ENCODE results near the gene GPR35.

GPR35 gene

GRCh38 chr2:240589375-240589774, 35.9 kb upstream of the GPR35 start:
- no peak for DNase-seq

GRCh38 chr2:240589850-240590525, 35.3 kb upstream of the GPR35 start:
- DNase-seq = no peak

- DNase-seq = no peak
Observed at GRCh38 chr2:240590681-240591111, 34.6 kb upstream of the GPR35 start.

GRCh38 chr2:240591226-240591625, 34.1 kb upstream of the GPR35 start:
- DNase-seq = no peak

- DNase-seq = no peak
Observed at GRCh38 chr2:240591784-240592183, 33.5 kb upstream of the GPR35 start.

GRCh38 chr2:240593026-240593702, 32.1 kb upstream of the GPR35 start:
- no peak for DNase-seq

GRCh38 chr2:240593703-240594451, 31.4 kb upstream of the GPR35 start:
- no peak for DNase-seq

- no peak for DNase-seq
Observed at GRCh38 chr2:240594511-240595380, 30.5 kb upstream of the GPR35 start.

- DNase-seq = peak in 1 of 2 donors; percentile 9
Observed at GRCh38 chr2:240595381-240596079, 29.8 kb upstream of the GPR35 start.

- DNase-seq = no peak
Observed at GRCh38 chr2:240596080-240596460, 29.2 kb upstream of the GPR35 start.

- no peak for DNase-seq
Observed at GRCh38 chr2:240596491-240596931, 28.8 kb upstream of the GPR35 start.

GRCh38 chr2:240597054-240597418, 28.2 kb upstream of the GPR35 start:
- DNase-seq = no peak

- no peak for DNase-seq
Observed at GRCh38 chr2:240597419-240598181, 27.7 kb upstream of the GPR35 start.

- DNase-seq = no peak
Observed at GRCh38 chr2:240598311-240598911, 26.9 kb upstream of the GPR35 start.

GRCh38 chr2:240599141-240599583, 26.1 kb upstream of the GPR35 start:
- no peak for DNase-seq

- no peak for DNase-seq
Observed at GRCh38 chr2:240600451-240600961, 24.8 kb upstream of the GPR35 start.

GRCh38 chr2:240601061-240601830, 24.0 kb upstream of the GPR35 start:
- no peak for DNase-seq

- DNase-seq = no peak
Observed at GRCh38 chr2:240601831-240602160, 23.5 kb upstream of the GPR35 start.

- no peak for DNase-seq
Observed at GRCh38 chr2:240602266-240603050, 22.8 kb upstream of the GPR35 start.
